ENCODE data around the gene TOX4. TPM values are rescaled to one million over a fixed set of nuclear protein-coding genes. Genes with fewer than 3 reads are reported as not detected.

Gene TOX4
- total and polyA plus RNA-seq, 9 of the 15 experiments (the other 6 are each of a cell fraction or from before 2014, with no cell fraction given), result 9.9 to 76.5 (median 41.0) TPM

DNA sequence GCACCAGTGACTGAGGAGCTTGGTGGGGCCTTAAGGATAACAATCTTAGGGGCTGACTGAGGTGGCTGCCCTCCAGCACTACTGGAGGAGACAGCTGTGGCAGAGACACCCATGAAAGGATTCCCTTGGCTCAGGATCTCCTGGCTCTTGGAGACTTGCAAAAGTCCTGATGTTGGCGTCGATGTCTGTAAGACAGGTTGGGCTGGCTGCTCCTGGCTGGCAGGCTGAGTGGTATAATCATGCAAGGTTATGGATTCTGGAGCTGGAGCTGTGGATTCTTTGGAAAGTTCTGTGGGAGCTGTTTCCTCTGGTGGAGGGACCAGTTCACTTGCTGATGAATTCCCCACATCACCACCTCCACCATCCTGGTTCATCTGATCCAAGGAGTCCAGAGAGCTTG is 45.9 kb upstream of the TOX4 start:
- Histone ChIP-seq H3K79me2 (ENCODE audit: control insufficient read depth, insufficient read depth, low read length) (peaks cover 49% of the 10 kb centered on the region), H2AFZ (ENCODE audit: low read depth, low read length) (no peak overlapping the region), H3K4me3 (no peak overlapping the region), H3K9ac (ENCODE audit: insufficient read depth in 1 of 2, low read depth in 2 of 2, low read length in 2 of 2) (no peak overlapping the region), H3K36me3 (ENCODE audit: control insufficient read depth, insufficient read depth, low read length) (peaks cover 57% of the 10 kb centered on the region; the same call in 2 of the 3 replicates), H3K27ac (ENCODE audit: extremely low read depth, low read depth, low read length) (no peak overlapping the region), H3K9me3 (replicated peaks; ENCODE audit: control insufficient read depth, insufficient read depth, low read depth, low read length) (no peaks in the 10 kb centered on the region), H3K4me1 (replicated peaks in 1 of 2; ENCODE audit: control insufficient read depth in 2 of 2, insufficient read depth in 2 of 2, low read length in 2 of 2) (no peaks in the 10 kb centered on the region; a peak in 1 of 5 replicates), H3K27me3 (ENCODE audit: control insufficient read depth in 2 of 2, insufficient read depth in 2 of 2, low read length in 2 of 2) (no peaks in the 10 kb centered on the region), H3K4me2 (ENCODE audit: insufficient read depth, low read length) (no peak overlapping the region), H3K9me1 (ENCODE audit: control insufficient read depth, insufficient read depth, low read length) (no peaks in the 10 kb centered on the region), H4K20me1 (replicated peaks; ENCODE audit: control insufficient read depth, insufficient read depth, low read length) (no peaks in the 10 kb centered on the region)
- CTCF ChIA-PET (ENCODE audit: low intra/inter-chr PET ratio), result no interaction called here
- in situ Hi-C loops (cut with MboI) (no loop called here), intact Hi-C loops (cut with micrococcal nuclease) (no loop called here)
- BruUV-seq (replicated peaks), result no TSS peak
- DNase-seq (ENCODE audit: extremely low read depth in 1 of 4, low spot score in 3 of 4) (no peak), FAIRE-seq (no peak), ATAC-seq (no peak)
- WGBS (ENCODE audit: insufficient coverage, low coverage, missing lambda C conversion rate), result 100% methylated on average over 2 of the region's 2 CpGs
- POLR2A ChIA-PET, result no interaction called here
- TF ChIP-seq ZNF274 (IDR thresholded peaks at IDR 0.05; ENCODE audit: borderline replicate concordance, low read depth, low read length) (no peak), HDAC8 (tag; IDR thresholded peaks at IDR 0.05) (no peak), HEY1 (CRISPR knock-in tag; IDR thresholded peaks at IDR 0.05; ENCODE audit: borderline replicate concordance) (no peak), ZBTB40 (IDR thresholded peaks at IDR 0.05) (no peak), ZBTB40 (CRISPR knock-in tag; IDR thresholded peaks at IDR 0.05) (no peak), FOXP4 (CRISPR knock-in tag; IDR thresholded peaks at IDR 0.05; ENCODE audit: borderline replicate concordance) (no peak), MTA1 (IDR thresholded peaks at IDR 0.05; ENCODE audit: borderline replicate concordance) (no peak), ILF3 (IDR thresholded peaks at IDR 0.05; ENCODE audit: borderline replicate concordance) (no peak)
- TF ChIP-seq, protein P1, sequence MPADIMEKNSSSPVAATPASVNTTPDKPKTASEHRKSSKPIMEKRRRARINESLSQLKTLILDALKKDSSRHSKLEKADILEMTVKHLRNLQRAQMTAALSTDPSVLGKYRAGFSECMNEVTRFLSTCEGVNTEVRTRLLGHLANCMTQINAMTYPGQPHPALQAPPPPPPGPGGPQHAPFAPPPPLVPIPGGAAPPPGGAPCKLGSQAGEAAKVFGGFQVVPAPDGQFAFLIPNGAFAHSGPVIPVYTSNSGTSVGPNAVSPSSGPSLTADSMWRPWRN (IDR thresholded peaks at IDR 0.05; ENCODE audit: low read depth), result no peak
